Measurements from ENCODE around the gene TGFBR3L. TPM values are rescaled to one million over a fixed set of nuclear protein-coding genes. Genes with fewer than 3 reads are reported as not detected.

TGFBR3L gene
- total and polyA plus RNA-seq, 2 of the 8 experiments (the other 6 are each of a cell fraction or from before 2014, with no cell fraction given) = 3.1 to 3.7 TPM

DNA sequence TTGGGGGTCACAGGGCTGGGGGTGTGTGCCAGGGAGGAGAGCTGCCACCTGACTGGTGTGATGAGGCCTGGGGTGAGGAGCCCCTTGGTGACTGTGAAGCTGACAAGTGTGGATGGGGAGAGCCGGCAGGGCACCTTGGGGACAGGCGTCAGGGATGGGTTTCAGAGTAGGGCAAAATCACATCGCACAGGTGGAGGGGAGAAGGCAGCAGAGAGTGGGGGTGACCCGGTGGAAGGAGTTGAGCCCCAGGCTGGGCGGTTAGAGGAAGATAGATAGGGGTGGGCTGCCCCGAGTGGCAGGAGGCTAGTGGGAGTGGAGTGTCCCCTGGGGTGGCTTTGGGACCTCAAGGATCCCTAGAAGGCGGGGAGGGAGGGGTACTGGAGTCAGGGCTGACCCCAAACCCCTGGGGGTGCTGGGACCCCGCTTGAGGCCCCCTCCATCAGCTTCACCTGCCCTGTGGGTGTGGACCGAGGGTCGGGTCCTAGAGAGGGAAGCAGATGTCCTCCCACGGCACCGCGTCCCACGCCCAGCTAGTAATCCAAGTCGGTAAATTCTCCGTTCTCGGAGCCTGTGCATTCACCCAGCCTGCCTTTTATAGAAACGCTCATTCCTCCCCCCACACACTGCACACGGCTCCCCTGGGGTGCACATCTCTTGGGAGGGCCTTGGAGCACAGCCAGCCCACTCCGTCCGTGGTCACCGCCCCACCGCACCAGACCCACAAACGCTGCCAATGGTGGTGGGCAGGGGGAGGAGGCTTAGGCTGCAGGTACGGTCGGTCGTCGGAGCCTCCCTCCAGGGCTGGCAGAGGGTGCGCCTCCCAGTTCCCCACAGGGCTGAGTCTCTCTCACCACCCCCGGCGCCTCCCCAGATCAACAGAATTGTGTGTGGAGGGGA lies 8.9 kb downstream of the TGFBR3L start:
- no peak overlapping the region for H2AFZ ChIP-seq (ENCODE audit: low read length)
- no peak overlapping the region for H3K27ac ChIP-seq (ENCODE audit: low read depth, low read length)
- FAIRE-seq = no peak
- H3K4me3 ChIP-seq (ENCODE audit: extremely low read depth in 1 of 4, insufficient read depth in 2 of 4, low read depth in 3 of 4, low read length in 4 of 4) = no peak overlapping the region
- H3K4ac ChIP-seq (replicated peaks; ENCODE audit: insufficient read length, low read depth, low read length) = no peak overlapping the region
- no peak overlapping the region for H2BK15ac ChIP-seq (ENCODE audit: low read length)
- no peak overlapping the region for H3K56ac ChIP-seq (replicated peaks; ENCODE audit: insufficient read length, low read depth, low read length)
- no peak overlapping the region for H3K9ac ChIP-seq (replicated peaks in 1 of 4; ENCODE audit: extremely low read depth in 1 of 4, low read depth in 3 of 4, low read length in 3 of 4)
- H4K91ac ChIP-seq (replicated peaks; ENCODE audit: insufficient read length, low read length) = no peak overlapping the region
- no peak overlapping the region for H2BK120ac ChIP-seq (replicated peaks; ENCODE audit: low read depth, low read length)
- H3K4me1 ChIP-seq (replicated peaks in 1 of 4; ENCODE audit: control insufficient read depth in 3 of 4, insufficient read depth in 4 of 4, low read length in 3 of 4) = peaks cover 0 to 19% (median 7%) of the 10 kb centered on the region in 4 experiments; a peak in 5 of 7 replicates
- H4K5ac ChIP-seq (ENCODE audit: insufficient read length, low read depth, low read length) = no peak overlapping the region
- H3K79me1 ChIP-seq (ENCODE audit: low read depth, low read length) = no peaks in the 10 kb centered on the region
- no peaks in the 10 kb centered on the region for H3K79me2 ChIP-seq (ENCODE audit: control insufficient read depth in 1 of 2, insufficient read depth in 2 of 2, low read length in 2 of 2)
- no peaks in the 10 kb centered on the region for H3K9me3 ChIP-seq (ENCODE audit: insufficient read depth in 2 of 2, low read depth in 1 of 2, low read length in 1 of 2)
- CTCF ChIA-PET (ENCODE audit: partially characterized antibody) = interaction anchor here (0.7 to 9.0 kb wide), 9 partner anchors 12 to 71 kb away, joined by 3 to 112 read pairs (median 3); no protein-coding TSS in a partner anchor
- H3K23ac ChIP-seq (ENCODE audit: insufficient read length) = no peak overlapping the region
- no peak overlapping the region for H3K18ac ChIP-seq (ENCODE audit: extremely low read depth, low read length)
- WGBS, 2 experiments (ENCODE audit: extremely low coverage in 1 of 2, insufficient coverage in 1 of 2, insufficient read length in 1 of 2, insufficient replicate concordance in 2 of 2, low coverage in 1 of 2, low lambda C conversion rate in 2 of 2, missing lambda C conversion rate in 1 of 2) = 87% methylated on average over 27 of the region's 31 CpGs; no CpG with 5 or more reads in 1 of the 2 experiments
- H3K23me2 ChIP-seq (ENCODE audit: low read depth, low read length) = peaks cover 13% of the 10 kb centered on the region
- H2BK12ac ChIP-seq (ENCODE audit: low read depth, low read length) = no peak overlapping the region
- POLR2A ChIA-PET (ENCODE audit: partially characterized antibody) = interaction anchor here (0.7 to 10.6 kb wide), 7 partner anchors 15 to 384 kb away, joined by 3 to 106 read pairs (median 4); partner anchors contain the start of gene TIMM44
- H2BK5ac ChIP-seq (ENCODE audit: low read depth, low read length) = no peak overlapping the region
- peaks cover 0 to 4% (median 4%) of the 10 kb centered on the region in 4 experiments; a peak in 5 of 7 replicates for H3K27me3 ChIP-seq (replicated peaks in 1 of 4; ENCODE audit: control insufficient read depth in 3 of 4, extremely low read depth in 1 of 4, insufficient read depth in 3 of 4, low read length in 3 of 4)
- no peak overlapping the region; the same call in 1 of the 2 replicates for H4K8ac ChIP-seq (ENCODE audit: extremely low read depth, insufficient read depth, low read length)
- peaks cover 10 to 20% of the 10 kb centered on the region in 2 experiments for H4K20me1 ChIP-seq (replicated peaks in 1 of 2; ENCODE audit: control insufficient read depth in 1 of 2, insufficient read depth in 2 of 2, low read length in 2 of 2)
- TF ChIP-seq CREB1 (IDR thresholded peaks at IDR 0.05) (no peak), YY1 (IDR thresholded peaks at IDR 0.05; ENCODE audit: low read depth, low read length) (no peak), POLR2AphosphoS5 (IDR thresholded peaks at IDR 0.05; ENCODE audit: low read depth, low read length) (0 out of 2 replicates have a peak, but pooled peaks have one; percentile 40), MAFK (IDR thresholded peaks at IDR 0.05; ENCODE audit: low read depth, low read length) (no peak)
- H2AK5ac ChIP-seq (ENCODE audit: low read depth, low read length) = no peak overlapping the region
- H3K4me2 ChIP-seq (ENCODE audit: insufficient read depth in 1 of 2, low read depth in 2 of 2, low read length in 2 of 2) = no peak overlapping the region
- H2BK20ac ChIP-seq (ENCODE audit: low read length) = no peak overlapping the region
- peaks cover 0 to 3% (median 0%) of the 10 kb centered on the region in 4 experiments; a peak in 2 of 8 replicates for H3K36me3 ChIP-seq (ENCODE audit: control insufficient read depth in 2 of 4, insufficient read depth in 4 of 4, low read length in 3 of 4)
- no peak for DNase-seq (ENCODE audit: low read depth in 1 of 2, low spot score in 2 of 2)
- H3K14ac ChIP-seq (ENCODE audit: insufficient read length) = no peak overlapping the region

Measured in H1 (cell line).